HG03060 (cell line): ENCODE results near the gene RAB8A.
"Not testable (repeated sequence)": the region's sequence is repeated elsewhere in the genome, so short reads cannot be mapped to it uniquely, and the experiment has no call there.

Source experiments
- ATAC-seq: cut with Tn5 transposase; IDR thresholded peaks from one replicate; pipeline ENCODE4 v1.9.1; 2021; ENCODE audit warnings: low read depth, moderate number of reproducible peaks; ENCODE audit not compliant: unreplicated experiment

The RAB8A gene

GRCh38 chr19:16167055-16167454 lies 55.4 kb downstream of the RAB8A start:
- no peak for ATAC-seq

DNA sequence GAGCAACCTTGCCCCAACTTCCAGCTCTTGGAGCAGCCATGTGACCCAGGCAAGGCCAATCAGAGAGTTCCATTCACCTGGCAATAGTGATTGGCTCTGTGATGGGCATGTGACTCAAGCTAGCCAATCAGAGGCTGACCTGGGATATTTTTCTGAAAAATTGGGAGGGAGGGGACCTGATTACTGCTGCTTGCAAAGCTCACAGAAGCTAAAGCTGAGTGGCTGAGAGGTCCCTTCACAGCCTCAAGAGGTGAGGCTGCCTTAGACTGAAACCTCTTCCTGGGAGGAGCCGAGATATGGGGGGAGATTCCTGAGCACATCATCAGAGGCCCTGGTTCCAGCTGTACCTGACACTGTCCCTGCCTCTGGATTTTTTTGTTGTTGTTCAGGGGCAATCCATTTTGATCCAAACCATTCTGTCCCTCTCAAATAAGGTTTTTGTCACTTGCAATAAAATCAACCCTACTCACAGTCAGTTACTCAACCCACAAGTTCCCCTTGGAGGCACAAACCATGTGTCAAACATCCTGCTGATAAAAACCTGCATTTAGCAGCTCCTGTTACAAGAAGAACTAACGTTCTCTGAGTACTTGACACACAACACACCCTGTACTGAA lies 56.9 kb downstream of the RAB8A start:
- ATAC-seq, result no peak

DNA sequence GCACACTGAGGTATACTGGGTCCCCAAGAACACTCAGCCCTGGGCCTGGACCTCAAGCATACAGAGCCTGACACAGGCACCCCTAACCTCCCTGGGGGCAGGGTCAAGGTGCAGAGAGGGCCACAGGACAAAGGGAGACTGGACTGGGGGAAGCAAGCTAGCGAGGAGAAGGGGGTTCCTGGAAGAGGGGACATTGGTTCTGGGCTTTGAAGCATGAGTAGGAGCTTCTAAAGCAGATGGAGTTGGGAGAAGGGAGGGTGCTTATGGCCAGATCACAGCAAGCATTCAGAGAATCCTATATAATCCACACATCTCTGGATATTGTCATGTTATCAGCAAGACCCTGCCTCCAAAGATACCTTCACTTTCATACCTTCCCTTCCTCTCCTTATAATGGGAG lies 58.4 kb downstream of the RAB8A start:
- no peak for ATAC-seq

DNA sequence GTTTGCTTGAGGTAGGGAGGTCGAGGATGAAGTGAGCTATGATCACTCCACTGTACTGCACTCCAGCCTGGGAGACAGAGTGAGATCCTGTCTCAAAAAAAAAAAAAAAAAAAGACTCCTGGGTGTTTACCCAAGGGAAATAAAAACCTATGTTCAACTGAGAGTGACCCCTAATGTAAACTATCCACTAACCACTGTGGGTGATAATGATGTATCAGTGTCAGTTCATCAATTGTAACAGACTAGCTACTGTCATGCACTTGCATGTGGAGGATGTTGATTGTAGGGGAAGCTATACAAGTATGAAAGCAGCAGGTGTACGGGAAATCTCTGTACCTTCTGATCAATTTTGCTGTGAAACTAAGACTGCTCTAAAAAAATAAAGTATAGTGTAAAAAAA lies 64.3 kb downstream of the RAB8A start:
- ATAC-seq, result no peak

DNA sequence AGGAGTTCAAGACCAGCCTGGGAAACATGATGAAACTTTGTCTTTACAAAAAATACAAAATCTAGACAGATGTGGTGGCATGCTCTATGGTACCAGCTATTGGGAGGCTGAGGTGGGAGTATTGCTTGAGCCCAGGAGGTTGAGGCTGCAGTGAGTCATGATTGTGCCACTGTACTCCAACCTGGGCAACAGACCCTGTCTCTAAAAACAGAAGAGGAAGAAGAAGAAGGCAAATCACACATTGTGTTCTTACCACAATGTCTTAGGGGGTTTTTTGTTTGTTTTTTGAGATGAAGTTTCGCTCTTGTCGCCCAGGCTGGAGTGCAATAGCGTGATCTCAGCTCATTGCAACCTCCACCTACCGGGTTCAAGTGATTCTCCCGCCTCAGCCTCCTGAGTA lies 67.2 kb downstream of the RAB8A start:
- ATAC-seq, result not testable (repeated sequence)

GRCh38 chr19:16180611-16181010 lies 68.9 kb downstream of the RAB8A start:
- ATAC-seq, result no peak
